ENCODE measurements around the gene FHAD1. TPM values are rescaled to one million over a fixed set of nuclear protein-coding genes. Genes with fewer than 3 reads are reported as not detected.

The FHAD1 gene
- total and polyA plus RNA-seq, 2 of the 13 experiments (the other 11 are each of a cell fraction or from before 2014, with no cell fraction given): not detected

- Histone ChIP-seq H3K27me3 (ENCODE audit: control insufficient read depth in 1 of 2, insufficient read depth in 2 of 2, low read length in 2 of 2) (no peaks in the 10 kb centered on the region), H3K79me2 (ENCODE audit: insufficient read depth, low read length) (peaks cover 13% of the 10 kb centered on the region), H3K4me2 (ENCODE audit: low read depth, low read length) (no peak overlapping the region), H3K4me1 (ENCODE audit: insufficient read depth, low read length) (peaks cover 24% of the 10 kb centered on the region), H3K4me3 (replicated peaks in 1 of 3; ENCODE audit: insufficient read depth in 1 of 3, low read depth in 2 of 3, low read length in 3 of 3) (no peak overlapping the region), H3K9ac (ENCODE audit: insufficient read depth, low read depth, low read length) (no peak overlapping the region), H2AFZ (ENCODE audit: low read length) (no peak overlapping the region), H3K27ac (ENCODE audit: extremely low read length, insufficient read depth, low read length) (no peak overlapping the region), H4K20me1 (ENCODE audit: insufficient read depth, low read length) (peaks cover 19% of the 10 kb centered on the region; the same call in 1 of the 2 replicates), H3K36me3 (replicated peaks in 1 of 2; ENCODE audit: control insufficient read depth in 1 of 2, insufficient read depth in 2 of 2, low read length in 2 of 2) (peaks cover 8 to 23% of the 10 kb centered on the region in 2 experiments), H3K9me3 (ENCODE audit: low read length) (no peaks in the 10 kb centered on the region)
- ChIA-PET POLR2A (no interaction called here), CTCF (ENCODE audit: low intra/inter-chr PET ratio, low total read pairs) (no interaction called here)
- BruUV-seq (replicated peaks): no TSS peak
- in situ Hi-C loops (cut with HindIII; ENCODE audit: extremely low pct_ligation_motif_present, low pct_unique_long_range_greater_than_20kb): no loop called here
- ATAC-seq (no peak), DNase-seq (ENCODE audit: low spot score) (no peak), FAIRE-seq (no peak)
- WGBS (ENCODE audit: low lambda C conversion rate): 85% methylated on average over 7 of the region's 7 CpGs
- intact Hi-C loops (cut with micrococcal nuclease; ENCODE audit: unreplicated experiment): no loop called here
- no peak for TF ChIP-seq ZNF33B (CRISPR knock-in tag; IDR thresholded peaks at IDR 0.05)
- no peak for TF ChIP-seq ARNTL (CRISPR knock-in tag; IDR thresholded peaks at IDR 0.05)
- TF ChIP-seq ZNF567 (CRISPR knock-in tag; IDR thresholded peaks at IDR 0.05; ENCODE audit: borderline replicate concordance): no peak
- no peak for TF ChIP-seq FOSL2 (CRISPR knock-in tag; IDR thresholded peaks at IDR 0.05)
Measured at GRCh38 chr1:15210651-15211375, 36.2 kb upstream of the FHAD1 start.

GRCh38 chr1:15211424-15211823 is 35.6 kb upstream of the FHAD1 start:
- Histone ChIP-seq H3K27ac (ENCODE audit: extremely low read length, insufficient read depth, low read length) (no peak overlapping the region), H3K9ac (ENCODE audit: insufficient read depth, low read depth, low read length) (no peak overlapping the region), H3K4me2 (ENCODE audit: low read depth, low read length) (no peak overlapping the region), H3K36me3 (replicated peaks in 1 of 2; ENCODE audit: control insufficient read depth in 1 of 2, insufficient read depth in 2 of 2, low read length in 2 of 2) (peaks cover 9 to 23% of the 10 kb centered on the region in 2 experiments), H4K20me1 (ENCODE audit: insufficient read depth, low read length) (peaks cover 15% of the 10 kb centered on the region; the same call in 1 of the 2 replicates), H3K9me3 (ENCODE audit: low read length) (no peaks in the 10 kb centered on the region), H2AFZ (ENCODE audit: low read length) (no peak overlapping the region), H3K4me1 (ENCODE audit: insufficient read depth, low read length) (peaks cover 18% of the 10 kb centered on the region), H3K27me3 (ENCODE audit: control insufficient read depth in 1 of 2, insufficient read depth in 2 of 2, low read length in 2 of 2) (no peaks in the 10 kb centered on the region), H3K79me2 (ENCODE audit: insufficient read depth, low read length) (peaks cover 13% of the 10 kb centered on the region), H3K4me3 (replicated peaks in 1 of 3; ENCODE audit: insufficient read depth in 1 of 3, low read depth in 2 of 3, low read length in 3 of 3) (no peak overlapping the region)
- ChIA-PET POLR2A (no interaction called here), CTCF (ENCODE audit: low intra/inter-chr PET ratio, low total read pairs) (no interaction called here)
- ATAC-seq: no peak
- in situ Hi-C loops (cut with HindIII; ENCODE audit: extremely low pct_ligation_motif_present, low pct_unique_long_range_greater_than_20kb) (no loop called here), intact Hi-C loops (cut with micrococcal nuclease; ENCODE audit: unreplicated experiment) (no loop called here)
- WGBS (ENCODE audit: low lambda C conversion rate): 93% methylated on average over 3 of the region's 3 CpGs
- no peak for TF ChIP-seq ZNF382 (CRISPR knock-in tag; IDR thresholded peaks at IDR 0.05; ENCODE audit: borderline replicate concordance)
- TF ChIP-seq ZNF768 (CRISPR knock-in tag; IDR thresholded peaks at IDR 0.05): peak; percentile 87; the same call in 1 of the 2 replicates
- no peak for TF ChIP-seq SUZ12 (IDR thresholded peaks at IDR 0.05; ENCODE audit: low read depth, low read length)
- TF ChIP-seq ADNP (CRISPR knock-in tag; IDR thresholded peaks at IDR 0.05): 0 out of 2 replicates have a peak, but pooled peaks have one; percentile 23
- TF ChIP-seq ZMYM3 (CRISPR knock-in tag; IDR thresholded peaks at IDR 0.05): peak; percentile 57
- no peak for TF ChIP-seq ZNF766 (CRISPR knock-in tag; IDR thresholded peaks at IDR 0.05; ENCODE audit: borderline replicate concordance)
- BruUV-seq (replicated peaks): no TSS peak
- FAIRE-seq: no peak
- no peak for DNase-seq (ENCODE audit: low spot score)

Measured in HepG2 (cell line).